HG03135 (cell line): ENCODE measurements around the gene PODNL1.
"Not testable (repeated sequence)": the region's sequence is repeated elsewhere in the genome, so short reads cannot be mapped to it uniquely, and the experiment has no call there.

Experiments
- ATAC-seq: cut with Tn5 transposase; IDR thresholded peaks from one replicate; pipeline ENCODE4 v1.9.1; 2021; ENCODE audit warnings: mild to moderate bottlenecking, moderate library complexity; ENCODE audit not compliant: unreplicated experiment

Gene PODNL1

DNA sequence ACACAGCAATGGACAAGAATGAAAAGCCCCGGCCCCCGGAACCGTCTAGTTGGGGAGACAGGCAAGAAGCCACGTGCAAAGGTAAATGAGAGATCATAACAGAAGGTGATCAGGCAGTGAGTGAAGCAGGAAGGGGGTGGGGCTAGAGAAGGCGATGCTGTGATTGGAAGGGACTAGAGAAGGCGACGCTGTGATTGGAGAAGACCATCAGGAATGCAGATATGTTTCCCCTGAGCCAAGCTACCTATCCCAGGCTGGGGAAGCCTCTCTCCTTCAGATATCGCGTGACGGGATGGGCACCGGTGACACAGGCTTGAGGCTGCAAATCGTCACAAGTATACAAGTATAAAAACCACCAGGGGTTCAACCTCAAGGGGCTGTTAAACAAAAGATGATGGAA lies 35.9 kb upstream of the PODNL1 start:
- no peak for ATAC-seq

- ATAC-seq: not testable (repeated sequence)
These were observed 35.3 kb upstream of the PODNL1 start for GRCh38 chr19:13973479-13973878.

GRCh38 chr19:13972368-13973155 lies 34.3 kb upstream of the PODNL1 start:
- no peak for ATAC-seq

- not testable (repeated sequence) for ATAC-seq
These were observed 33.7 kb upstream of the PODNL1 start for GRCh38 chr19:13971868-13972267.

- ATAC-seq: no peak
These were observed 31.7 kb upstream of the PODNL1 start for GRCh38 chr19:13969897-13970296.

- ATAC-seq: no peak
These were observed 30.8 kb upstream of the PODNL1 start for GRCh38 chr19:13968999-13969398.

DNA sequence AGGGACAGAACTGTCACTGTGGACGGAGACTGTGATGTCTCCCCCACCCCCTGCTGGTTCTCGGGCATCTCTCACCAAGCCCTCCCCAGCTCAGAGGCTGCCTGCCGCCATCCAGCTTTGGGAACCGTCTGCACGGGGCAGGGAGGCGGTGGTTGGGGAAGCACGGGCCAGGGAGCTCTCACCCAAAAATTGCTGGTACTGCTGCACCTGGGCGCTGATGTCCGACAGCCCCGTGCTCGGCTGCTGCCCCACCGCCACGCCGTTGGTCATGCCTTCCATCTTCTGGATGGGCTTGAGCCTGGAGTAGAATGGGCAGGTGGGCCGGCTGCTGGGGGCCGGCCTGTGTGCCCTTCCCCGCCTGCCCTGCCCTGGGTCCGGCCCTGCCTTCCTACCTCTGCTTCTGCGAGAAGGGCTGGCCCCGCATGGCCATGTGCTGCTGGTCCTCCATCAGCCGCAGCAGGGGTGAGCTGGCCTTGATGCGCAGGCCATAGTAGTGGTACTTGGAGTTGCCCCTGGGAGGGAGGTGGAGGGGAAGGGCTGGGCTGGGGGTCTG lies 30.2 kb upstream of the PODNL1 start:
- ATAC-seq: no peak

DNA sequence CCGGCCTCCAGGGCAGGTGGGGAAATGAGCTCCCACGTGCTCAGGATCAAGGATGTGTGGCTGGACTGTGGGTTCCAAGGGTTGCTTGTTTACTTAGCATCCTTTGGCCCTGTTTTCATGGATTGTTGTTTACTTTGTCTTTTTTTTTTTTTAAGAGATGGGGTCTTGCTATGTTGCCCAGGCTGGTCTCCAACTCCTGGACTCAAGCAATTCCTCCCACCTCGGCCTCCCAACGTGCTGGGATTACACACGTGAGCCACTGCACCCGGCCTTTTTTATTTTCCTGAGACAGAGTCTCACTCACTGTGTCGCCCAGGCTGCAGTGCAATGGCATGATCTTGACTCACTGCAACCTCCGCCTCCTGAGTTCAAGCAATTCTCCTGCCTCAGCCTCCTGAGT lies 29.0 kb upstream of the PODNL1 start:
- ATAC-seq: not testable (repeated sequence)

GRCh38 chr19:13966684-13967128 lies 28.5 kb upstream of the PODNL1 start:
- ATAC-seq: no peak

DNA sequence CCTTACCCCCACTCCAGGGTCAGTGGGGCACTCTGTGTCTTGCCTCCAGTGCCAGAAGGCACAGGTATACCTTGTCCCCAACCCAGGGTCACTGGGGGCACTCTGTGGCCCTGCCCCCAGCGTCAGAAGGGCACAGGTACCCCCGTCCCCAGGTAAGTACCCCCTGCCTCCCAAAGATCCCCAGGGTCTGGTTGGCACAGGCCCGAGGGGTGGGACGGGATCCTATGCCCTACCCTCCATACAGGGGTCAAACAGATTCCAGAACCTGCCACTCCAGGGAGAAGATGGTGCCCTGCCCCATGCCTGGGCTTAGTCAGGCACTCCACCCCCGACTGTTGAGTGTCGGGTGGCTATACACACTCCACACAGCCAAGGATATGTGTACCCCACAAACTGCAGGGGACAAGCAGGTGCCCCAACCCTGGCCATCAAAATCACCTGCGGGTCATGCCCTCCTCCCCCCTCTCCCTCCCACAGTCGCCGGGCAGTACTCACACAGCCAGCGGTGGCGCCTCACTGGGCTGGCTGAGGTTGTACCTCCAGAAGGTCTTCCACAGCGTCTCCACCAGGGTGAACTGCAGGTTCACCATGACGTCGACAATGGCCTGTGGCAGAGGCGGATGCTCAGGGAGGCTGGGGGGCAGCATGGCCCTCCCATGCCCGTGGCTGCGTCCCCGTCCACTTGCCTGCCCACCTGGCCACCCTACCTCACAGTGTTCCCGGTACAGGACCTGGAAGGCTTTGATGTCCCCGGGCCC lies 27.9 kb upstream of the PODNL1 start:
- ATAC-seq: no peak

DNA sequence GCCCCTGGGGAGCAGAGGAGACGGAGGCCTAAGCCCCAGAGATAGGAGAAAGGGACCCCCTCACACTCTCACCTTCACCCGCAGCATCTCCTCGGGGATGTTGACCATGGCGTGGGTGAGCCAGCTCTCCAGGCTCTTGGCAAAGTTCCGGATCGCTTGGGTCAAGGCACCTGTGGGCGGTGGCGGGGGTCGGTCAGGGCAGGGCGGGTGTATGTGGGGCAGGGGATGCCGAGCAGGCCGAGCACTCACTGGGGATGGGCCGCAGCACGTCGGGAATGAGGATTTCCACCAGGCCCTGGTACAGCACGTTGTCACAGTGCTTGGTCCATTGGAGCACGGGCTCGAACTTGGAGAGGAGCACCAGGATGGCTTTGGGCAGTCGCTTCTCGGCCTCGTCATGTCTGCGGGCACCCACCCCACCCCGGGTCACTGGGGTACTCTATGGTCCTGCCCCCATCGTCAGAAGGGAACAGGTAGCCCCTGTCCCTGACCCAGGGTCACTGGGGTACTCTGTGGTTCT lies 27.2 kb upstream of the PODNL1 start:
- no peak for ATAC-seq

DNA sequence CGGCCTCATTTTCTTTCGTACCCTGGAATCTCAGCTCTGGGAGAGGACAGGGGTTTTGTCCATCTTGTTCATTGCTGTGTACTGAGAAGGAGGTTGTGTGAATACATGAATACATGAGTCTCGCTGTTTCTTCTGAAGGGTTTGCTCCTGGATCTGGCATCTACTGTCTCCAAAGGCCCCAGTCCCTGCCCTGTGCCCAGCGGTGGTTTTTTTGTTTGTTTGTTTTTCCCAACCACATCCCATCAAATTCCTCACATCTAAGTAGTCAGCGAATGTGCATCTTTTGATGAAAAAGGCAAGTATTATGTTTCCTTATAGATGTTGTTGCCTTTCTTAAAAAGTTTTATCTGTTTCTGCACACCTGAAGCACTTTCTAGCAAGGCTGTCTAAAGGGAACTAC lies 26.6 kb upstream of the PODNL1 start:
- no peak for ATAC-seq

DNA sequence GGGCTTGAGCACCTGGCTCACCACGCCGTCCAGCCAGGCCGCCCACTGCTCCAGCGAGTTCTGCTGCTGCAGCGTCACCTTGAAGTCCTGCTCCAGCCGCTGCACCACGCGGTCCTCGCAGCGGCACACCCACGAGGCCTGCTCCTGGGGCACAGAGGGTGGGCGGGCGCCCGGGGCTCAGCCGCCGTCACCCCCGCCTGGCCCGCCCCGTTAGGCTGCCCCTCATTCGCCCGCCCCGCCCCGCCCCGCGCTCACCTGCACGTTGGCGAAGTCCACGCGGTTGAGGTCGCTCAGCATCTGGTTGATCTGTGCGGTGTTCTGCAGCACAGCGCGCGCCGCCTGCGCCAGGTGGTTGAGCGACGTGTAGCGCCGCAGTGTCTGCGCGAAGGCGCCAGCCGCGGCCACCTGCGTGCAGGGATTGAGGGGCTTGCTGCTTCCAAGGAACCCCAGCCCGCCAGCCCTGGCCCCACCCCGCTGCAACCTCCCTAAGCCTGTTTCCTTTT lies 25.4 kb upstream of the PODNL1 start:
- no peak for ATAC-seq

DNA sequence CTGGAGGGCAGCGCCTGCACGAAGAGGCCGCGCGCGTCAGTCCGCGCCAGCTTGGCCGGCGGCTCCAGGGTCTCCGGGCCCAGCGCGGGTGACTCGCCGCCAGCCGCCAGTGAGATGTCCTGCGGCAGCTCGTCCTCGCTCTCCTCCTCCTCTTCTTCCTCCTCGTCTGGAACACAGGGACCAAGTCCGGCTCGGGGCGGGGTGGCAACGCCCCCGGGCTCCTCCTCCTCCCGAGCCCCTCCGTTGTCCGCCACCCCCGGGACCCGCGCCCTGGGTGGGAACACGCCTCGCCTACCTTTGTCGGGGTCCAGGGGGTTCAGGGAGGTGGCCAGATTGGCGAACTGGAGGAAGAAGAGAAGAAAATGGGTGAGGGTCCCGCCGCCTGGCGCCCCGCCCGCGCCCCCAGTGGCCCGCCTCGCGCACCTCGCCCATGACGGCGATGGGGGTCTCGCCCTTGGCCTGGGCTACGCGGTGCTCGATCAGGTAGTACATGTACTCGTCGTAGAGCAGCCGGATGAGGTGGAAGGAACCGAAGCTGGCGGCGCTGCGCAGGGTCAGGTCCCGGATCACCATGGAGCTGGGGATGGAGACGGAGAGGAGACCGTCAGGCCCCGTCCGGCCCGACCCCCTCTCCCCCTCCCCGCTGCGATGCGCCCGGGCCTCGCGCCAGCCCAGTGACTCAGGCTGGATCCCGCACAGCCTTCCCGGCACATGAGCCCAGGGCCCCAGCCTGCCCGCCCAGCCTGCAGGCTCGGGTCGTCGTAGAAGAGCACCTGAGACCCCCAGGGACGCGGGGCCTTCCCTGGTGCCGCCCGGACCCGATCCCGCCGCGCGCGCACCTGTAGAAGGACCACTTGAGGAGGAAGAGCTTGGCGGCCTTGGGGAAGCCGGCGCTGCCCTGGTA lies 24.7 kb upstream of the PODNL1 start:
- ATAC-seq: no peak

DNA sequence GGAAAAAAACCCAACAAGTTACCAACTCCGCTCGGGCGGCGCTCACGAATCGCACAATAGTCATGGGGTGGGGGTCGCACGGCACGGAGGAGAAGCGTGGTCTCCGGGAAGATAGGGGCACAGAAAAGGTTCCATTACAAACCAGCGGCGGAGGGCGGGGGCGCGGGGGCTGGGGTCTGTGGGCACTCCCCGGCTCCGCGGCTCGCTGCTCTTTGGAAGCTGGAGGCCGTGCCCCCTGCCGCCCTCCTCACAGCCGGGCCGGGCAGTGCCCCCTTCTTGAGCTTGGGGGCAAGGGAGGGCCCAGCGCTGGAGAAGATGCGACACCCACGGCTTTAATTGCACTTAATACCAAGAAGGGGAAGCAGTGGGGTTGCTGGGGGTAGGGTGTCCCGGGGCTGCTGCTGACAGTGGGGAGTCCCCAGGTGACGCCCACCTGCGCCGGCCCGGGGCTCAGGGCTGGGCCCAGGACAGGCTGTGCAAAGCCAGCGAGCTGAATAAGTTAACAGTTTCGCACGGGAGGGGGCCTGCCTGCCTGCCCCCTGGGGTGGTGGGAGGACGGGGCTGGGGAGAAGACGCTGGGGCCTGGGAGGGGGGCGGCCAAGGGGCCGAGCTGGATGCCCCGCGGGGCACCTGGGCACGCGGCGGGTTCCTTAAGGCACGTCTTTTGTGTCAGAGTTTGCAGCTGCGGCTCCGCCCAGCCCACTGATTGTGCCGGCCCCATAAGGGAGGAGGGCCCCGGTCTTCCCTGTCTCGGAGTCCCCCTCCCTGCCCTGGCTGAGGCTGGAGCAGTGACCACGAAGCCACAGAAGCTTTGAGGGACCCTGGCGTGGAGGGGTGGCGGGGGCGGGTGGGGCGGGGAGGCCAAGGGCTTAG lies 23.8 kb upstream of the PODNL1 start:
- no peak for ATAC-seq

GRCh38 chr19:13960863-13961784 lies 22.9 kb upstream of the PODNL1 start:
- no peak for ATAC-seq

DNA sequence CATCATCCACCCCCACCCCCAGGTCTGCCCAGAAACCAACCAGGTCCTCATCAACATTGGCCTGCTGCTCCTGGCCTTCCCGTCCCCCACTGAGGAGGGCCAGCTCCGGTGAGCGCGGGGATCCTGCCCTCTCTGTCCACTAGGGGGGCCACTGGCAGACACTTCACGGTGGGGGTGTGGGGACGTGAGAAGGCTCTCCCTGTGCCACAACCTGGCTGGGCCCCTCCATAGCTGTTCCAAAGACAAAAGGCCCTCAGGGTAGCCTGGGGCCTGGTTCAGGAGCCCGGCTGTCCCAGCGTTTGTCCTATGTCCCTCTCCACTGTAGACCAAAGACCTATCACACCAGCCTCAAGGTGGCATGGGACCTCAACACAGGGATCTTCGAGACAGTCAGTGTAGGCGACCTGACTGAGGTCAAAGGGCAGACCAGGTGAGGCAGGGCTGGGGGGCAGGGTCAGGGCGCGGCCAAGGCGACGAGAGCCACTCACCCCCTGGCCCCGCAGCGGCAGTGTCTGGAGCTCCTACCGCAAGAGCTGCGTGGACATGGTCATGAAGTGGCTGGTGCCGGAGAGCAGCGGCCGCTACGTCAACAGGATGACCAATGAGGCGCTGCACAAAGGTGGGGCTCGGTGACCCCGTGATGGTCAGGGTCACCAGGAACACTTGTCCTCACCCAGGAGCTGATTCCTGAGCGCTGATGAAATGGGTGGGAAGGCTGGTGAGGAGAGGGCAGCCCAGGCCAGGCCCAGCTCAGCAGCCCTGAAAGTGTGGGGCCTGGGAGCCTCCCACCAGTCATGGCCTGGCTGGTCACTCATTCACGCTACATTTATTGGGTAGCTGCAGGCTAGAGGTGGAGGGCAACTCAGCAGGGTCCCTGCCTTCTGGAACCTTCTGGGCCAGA lies 22.0 kb upstream of the PODNL1 start:
- ATAC-seq: no peak
